Activated CD4-positive, alpha-beta T cell treated with anti-CD3 and anti-CD28 coated beads, Interleukin-2, amount 10 ng/mL, durations not matched to agents 24 days and 14 days (primary cell): ENCODE results near the gene MRPS31. TPM values are rescaled to one million over a fixed set of nuclear protein-coding genes. Genes with fewer than 3 reads are reported as not detected.

Experiments used
- DNase-seq: peaks from one replicate; pipeline ENCODE4 v3.0.0; 2022
- H3K27ac Mint-ChIP-seq: one replicate; pipeline ENCODE4 v1.8.0; 2022; ENCODE audit warnings: mild to moderate bottlenecking, mixed read lengths
- H3K27me3 Mint-ChIP-seq: one replicate; pipeline ENCODE4 v1.8.0; 2022; ENCODE audit warnings: mixed read lengths
- H3K36me3 Mint-ChIP-seq: one replicate; pipeline ENCODE4 v1.8.0; 2022; ENCODE audit warnings: low read depth, mild to moderate bottlenecking, mixed read lengths
- H3K4me1 Mint-ChIP-seq: one replicate; pipeline ENCODE4 v1.8.0; 2021; ENCODE audit warnings: mixed read lengths
- H3K4me3 Mint-ChIP-seq: one replicate; pipeline ENCODE4 v1.8.0; 2022; ENCODE audit warnings: mild to moderate bottlenecking, moderate library complexity, mixed read lengths
- H3K9me3 Mint-ChIP-seq: one replicate; pipeline ENCODE4 v1.8.0; 2021; ENCODE audit warnings: mixed read lengths
- intact Hi-C: fragments of 100-400 bp; cut with micrococcal nuclease; formaldehyde crosslinking; loops from one replicate; pipeline ENCODE4 v1.15.1; 2023
- total RNA-seq: library from RNA; stranded (reverse); gene quantifications from 2 replicates; pipeline ENCODE4 v1.2.3, GENCODE V29; 2022

The MRPS31 gene
- total RNA-seq, 1 donor from 2014 or later = 46.3 TPM

DNA sequence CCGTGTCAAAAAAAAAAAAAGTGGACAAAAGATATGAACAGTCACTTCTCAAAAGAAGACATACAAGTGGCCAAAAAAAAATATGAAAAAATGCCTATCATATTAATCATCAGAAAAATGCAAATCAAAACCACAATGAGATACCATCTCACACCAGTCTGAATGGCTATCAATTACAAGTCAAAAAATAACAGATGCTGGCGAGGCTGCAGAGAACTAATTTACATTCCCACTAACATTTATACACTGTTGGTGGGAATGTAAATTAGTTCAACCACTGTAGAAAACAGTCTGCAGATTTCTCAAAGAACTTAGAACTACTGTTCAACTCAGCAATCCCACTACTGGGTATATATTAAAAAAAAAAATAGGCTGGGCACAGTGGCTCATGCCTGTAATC, 78.0 kb downstream of the MRPS31 start:
- Mint-ChIP-seq H3K36me3 (peaks cover 2% of the 10 kb centered on the region), H3K9me3 (no peaks in the 10 kb centered on the region), H3K4me1 (no peaks in the 10 kb centered on the region), H3K4me3 (no peak overlapping the region), H3K27ac (no peak overlapping the region), H3K27me3 (peaks cover 2% of the 10 kb centered on the region)
- intact Hi-C loops = no loop called here
- no peak for DNase-seq

DNA sequence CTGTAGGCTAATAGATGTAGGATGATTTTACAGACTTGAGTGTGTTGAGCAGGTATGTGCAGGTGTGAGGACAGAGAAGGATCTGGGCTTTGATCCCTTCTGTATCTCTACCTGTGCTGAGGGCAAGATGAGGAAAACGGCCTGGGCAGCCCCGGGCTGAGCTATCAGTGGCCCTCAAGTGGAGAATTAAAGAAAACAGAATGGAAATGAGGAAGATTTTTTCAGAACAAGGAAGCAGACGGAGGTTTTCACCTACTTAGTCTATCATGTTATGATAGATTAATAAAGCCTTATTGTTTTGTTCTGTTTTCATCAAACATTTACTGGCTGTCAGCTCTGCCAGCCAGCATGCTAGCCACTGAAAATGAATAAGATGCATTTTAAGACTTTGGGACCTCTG, 82.2 kb downstream of the MRPS31 start:
- no peaks in the 10 kb centered on the region for H3K9me3 Mint-ChIP-seq
- H3K27ac Mint-ChIP-seq = no peak overlapping the region
- intact Hi-C loops = no loop called here
- peaks cover 2% of the 10 kb centered on the region for H3K27me3 Mint-ChIP-seq
- no peaks in the 10 kb centered on the region for H3K4me1 Mint-ChIP-seq
- no peak overlapping the region for H3K4me3 Mint-ChIP-seq
- no peak for DNase-seq
- peaks cover 2% of the 10 kb centered on the region for H3K36me3 Mint-ChIP-seq

DNA sequence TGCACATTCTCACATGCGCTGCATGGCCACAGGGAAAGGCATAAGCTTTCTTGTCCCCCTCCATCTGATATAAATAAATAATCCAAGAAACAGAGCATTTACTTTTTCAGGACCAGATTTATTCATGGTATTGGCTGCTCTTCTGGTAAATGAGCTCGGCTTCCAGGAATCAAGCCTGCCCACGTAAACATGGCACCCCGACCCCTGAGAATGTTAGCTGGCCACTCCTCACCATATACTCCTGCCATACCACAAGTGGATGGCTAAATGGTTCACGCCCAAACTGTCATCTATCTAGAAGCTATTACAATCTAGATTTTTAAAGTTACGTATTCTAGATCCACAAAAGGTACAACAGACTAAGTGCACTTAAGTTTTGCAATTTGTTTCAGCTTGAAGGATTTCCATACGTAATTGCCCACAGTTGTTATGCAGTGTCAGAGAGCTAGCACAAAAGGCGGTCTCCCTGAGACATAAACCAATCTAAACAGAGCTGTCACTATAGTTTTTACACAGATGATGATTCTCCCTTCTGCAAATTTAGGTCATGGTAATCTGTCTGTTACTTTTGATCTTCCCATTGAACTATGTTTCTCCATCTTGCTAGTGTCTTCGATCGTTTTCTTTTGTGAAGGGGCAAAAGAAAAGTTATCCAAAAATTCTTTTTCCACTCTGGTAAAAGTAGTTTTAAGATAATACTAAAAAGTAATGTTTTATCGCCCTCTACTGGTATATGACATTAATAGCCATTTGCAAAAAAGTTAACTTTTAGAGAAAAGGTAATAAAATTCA, 88.3 kb downstream of the MRPS31 start:
- H3K9me3 Mint-ChIP-seq = no peaks in the 10 kb centered on the region
- no peak for DNase-seq

DNA sequence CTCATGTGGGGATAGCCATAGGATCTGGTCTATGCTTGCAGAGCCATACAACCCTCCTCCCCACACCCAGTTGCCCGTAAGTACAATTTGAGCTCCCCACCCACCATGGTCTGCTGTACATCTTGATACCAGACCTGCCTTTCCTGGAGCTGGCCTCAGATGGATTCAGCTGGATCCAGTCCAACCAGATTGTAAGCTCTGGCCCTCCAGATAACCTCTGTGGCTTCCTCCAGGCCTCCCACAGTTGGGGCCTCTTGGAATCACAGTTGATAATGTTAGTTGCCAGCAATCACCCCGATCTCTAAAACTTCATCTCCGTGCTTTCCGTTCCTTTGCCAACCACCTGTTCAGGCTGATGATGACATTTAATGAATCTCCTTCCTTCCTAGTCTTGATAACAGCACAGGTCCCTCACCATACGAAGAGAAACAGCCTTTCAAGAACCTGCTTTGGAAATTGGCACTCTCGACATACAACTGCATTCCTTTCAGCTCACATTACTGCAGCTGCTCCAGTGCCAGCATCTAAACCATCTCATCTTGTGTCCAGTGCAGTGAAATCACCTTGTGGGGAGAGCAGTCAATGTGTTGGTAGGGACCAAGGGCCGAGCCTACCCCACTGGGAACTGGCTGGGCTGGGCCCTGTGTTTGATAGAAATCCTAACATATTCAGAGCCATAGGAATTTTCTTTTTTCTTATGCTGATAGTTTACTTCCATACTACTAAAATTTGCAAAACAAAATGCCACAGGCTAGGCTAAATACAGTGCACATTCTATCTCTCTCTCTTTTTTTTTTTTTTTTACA, 89.4 kb downstream of the MRPS31 start:
- H3K4me1 Mint-ChIP-seq = peaks cover 13% of the 10 kb centered on the region
- no peak overlapping the region for H3K27ac Mint-ChIP-seq
- H3K9me3 Mint-ChIP-seq = no peaks in the 10 kb centered on the region
- no peak for DNase-seq
- intact Hi-C loops = loop anchor here (2.0 to 5.0 kb wide), 4 partner anchors 96 to 904 kb away; no protein-coding TSS in a partner anchor
- no peaks in the 10 kb centered on the region for H3K36me3 Mint-ChIP-seq
- H3K27me3 Mint-ChIP-seq = no peaks in the 10 kb centered on the region
- H3K4me3 Mint-ChIP-seq = no peak overlapping the region

More for the DNA sequence above, 88.3 kb downstream of the MRPS31 start:
- Mint-ChIP-seq H3K27ac (no peak overlapping the region), H3K36me3 (no peaks in the 10 kb centered on the region), H3K27me3 (no peaks in the 10 kb centered on the region), H3K4me3 (no peak overlapping the region), H3K4me1 (peaks cover 13% of the 10 kb centered on the region)
- intact Hi-C loops = loop anchor here (1.0 to 5.0 kb wide), 5 partner anchors 95 to 998 kb away; no protein-coding TSS in a partner anchor

DNA sequence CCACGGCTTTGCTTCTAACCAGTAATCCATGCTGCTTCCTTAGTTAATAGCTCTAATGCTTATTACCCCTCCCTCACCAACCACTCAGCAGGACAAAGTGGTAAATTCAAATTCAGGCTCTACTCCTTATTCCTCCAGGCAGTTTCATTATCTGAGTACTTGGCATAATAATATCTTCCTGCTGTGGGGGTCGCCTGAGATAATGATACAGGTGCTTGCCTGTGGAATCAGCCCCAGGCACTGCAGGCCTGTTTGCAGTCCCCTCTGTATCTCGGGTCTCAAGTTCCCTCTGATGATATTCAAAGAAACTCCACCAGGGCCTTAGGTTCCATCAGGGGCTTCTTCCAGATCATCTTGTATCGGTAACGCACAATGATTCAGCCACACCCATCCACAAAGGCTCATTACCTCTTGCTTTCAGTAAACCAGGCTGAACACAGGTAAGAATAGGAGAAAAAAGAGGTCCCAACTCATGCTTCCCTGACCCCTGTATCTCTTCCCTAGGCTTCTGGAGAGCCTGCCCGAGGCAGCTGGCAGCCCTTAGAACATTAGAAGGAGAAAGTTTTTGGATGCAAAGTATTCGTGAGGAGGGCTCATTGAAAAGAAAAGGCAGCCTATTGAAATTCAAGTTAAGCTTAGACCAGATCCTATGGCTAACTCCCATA, 90.2 kb downstream of the MRPS31 start:
- H3K27ac Mint-ChIP-seq = no peak overlapping the region
- intact Hi-C loops = loop anchor here (5.0 kb wide), 2 partner anchors 97 to 903 kb away; no protein-coding TSS in a partner anchor
- H3K27me3 Mint-ChIP-seq = no peaks in the 10 kb centered on the region
- no peak for DNase-seq
- H3K9me3 Mint-ChIP-seq = no peaks in the 10 kb centered on the region
- H3K4me3 Mint-ChIP-seq = no peak overlapping the region
- peaks cover 13% of the 10 kb centered on the region for H3K4me1 Mint-ChIP-seq
- no peaks in the 10 kb centered on the region for H3K36me3 Mint-ChIP-seq

DNA sequence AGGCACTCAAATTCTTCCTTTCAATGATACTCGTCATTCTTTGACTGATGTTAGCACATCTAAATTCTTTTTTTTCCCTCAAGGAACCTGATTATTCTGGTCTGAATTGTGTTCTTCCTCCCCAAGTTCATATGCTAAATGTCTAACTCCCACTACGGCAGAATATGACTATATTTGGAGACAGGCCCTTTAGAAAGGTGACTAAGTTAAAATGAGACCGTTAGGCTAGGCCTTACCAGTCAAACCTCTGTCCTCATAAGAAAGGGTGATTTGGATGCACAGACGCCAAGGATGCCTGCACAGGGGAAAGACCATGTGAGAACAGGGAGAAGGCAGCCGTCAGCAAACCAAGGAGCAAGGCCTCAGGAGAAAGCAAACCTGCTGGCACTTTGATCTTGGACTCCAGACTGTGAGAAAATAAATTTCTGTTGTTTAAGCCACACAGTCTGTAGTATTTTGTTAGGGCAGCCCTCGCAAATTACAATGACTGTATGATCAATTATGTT, 91.5 kb downstream of the MRPS31 start:
- H3K36me3 Mint-ChIP-seq = no peaks in the 10 kb centered on the region
- no peak overlapping the region for H3K4me3 Mint-ChIP-seq
- no peak overlapping the region for H3K27ac Mint-ChIP-seq
- no peaks in the 10 kb centered on the region for H3K27me3 Mint-ChIP-seq
- H3K4me1 Mint-ChIP-seq = peaks cover 13% of the 10 kb centered on the region
- no peak for DNase-seq
- intact Hi-C loops = no loop called here
- H3K9me3 Mint-ChIP-seq = peaks cover 2% of the 10 kb centered on the region

Other genes starting within 250 kb of the MRPS31 start
- gene FOXO1, start 104.5 kb downstream of the MRPS31 start, total RNA-seq = 38.1 and 39.6 TPM in 2 replicates
- 22.8 and 24.2 TPM in 2 replicates for gene SLC25A15, start 18.4 kb upstream of the MRPS31 start, total RNA-seq
- gene ELF1, start 248.1 kb upstream of the MRPS31 start, total RNA-seq = 65.0 and 65.8 TPM in 2 replicates